BLaER1 (cell line): ENCODE data around the gene GAP43.

ENCODE experiments used
- H3K27ac ChIP-seq: shearing (Covaris generic); formaldehyde crosslinking; 2 replicates; pipeline ENCODE4 v1.8.1; 2022
- H3K27me3 ChIP-seq: shearing (Covaris generic); formaldehyde crosslinking; 2 replicates; pipeline ENCODE4 v1.8.1; 2022
- H3K36me3 ChIP-seq: shearing (Covaris generic); formaldehyde crosslinking; 2 replicates; pipeline ENCODE4 v1.8.1; 2022
- H3K4me1 ChIP-seq: shearing (Covaris generic); formaldehyde crosslinking; 2 replicates; pipeline ENCODE4 v1.8.1; 2022
- H3K4me2 ChIP-seq: shearing (Covaris generic); formaldehyde crosslinking; 2 replicates; pipeline ENCODE4 v1.8.1; 2022
- H3K4me3 ChIP-seq: shearing (Covaris generic); formaldehyde crosslinking; 2 replicates; pipeline ENCODE4 v1.8.1; 2022
- H3K9ac ChIP-seq: shearing (Covaris generic); formaldehyde crosslinking; 2 replicates; pipeline ENCODE4 v1.8.1; 2022
- H3K9me3 ChIP-seq: shearing (Covaris generic); formaldehyde crosslinking; 2 replicates; pipeline ENCODE4 v1.8.1; 2022
- H4K20me1 ChIP-seq: shearing (Covaris generic); formaldehyde crosslinking; 2 replicates; pipeline ENCODE4 v1.8.1; 2022
- Cebpa-rat ChIP-seq: shearing (Covaris generic); IDR thresholded peaks from 2 replicates; pipeline ENCODE4 v1.8.1; 2022

GAP43 gene

GRCh38 chr3:115646027-115646690 is 22.8 kb downstream of the GAP43 start:
- Histone ChIP-seq H3K27ac (no peak overlapping the region), H3K27me3 (no peaks in the 10 kb centered on the region), H3K4me3 (no peak overlapping the region), H3K4me1 (no peaks in the 10 kb centered on the region), H4K20me1 (no peaks in the 10 kb centered on the region), H3K36me3 (no peaks in the 10 kb centered on the region), H3K9me3 (no peaks in the 10 kb centered on the region), H3K4me2 (no peak overlapping the region), H3K9ac (no peak overlapping the region)
- TF ChIP-seq Cebpa-rat = no peak

- Histone ChIP-seq H3K4me3 (no peak overlapping the region), H3K9me3 (no peaks in the 10 kb centered on the region), H3K27ac (no peak overlapping the region), H3K4me1 (no peaks in the 10 kb centered on the region), H3K4me2 (no peak overlapping the region), H4K20me1 (no peaks in the 10 kb centered on the region), H3K36me3 (no peaks in the 10 kb centered on the region), H3K9ac (no peak overlapping the region), H3K27me3 (no peaks in the 10 kb centered on the region)
- TF ChIP-seq Cebpa-rat = no peak
Observed at GRCh38 chr3:115648559-115648958, 25.2 kb downstream of the GAP43 start.

GRCh38 chr3:115651087-115651486 is 27.8 kb downstream of the GAP43 start:
- H3K27me3 ChIP-seq = no peaks in the 10 kb centered on the region
- no peak for TF ChIP-seq Cebpa-rat
- H3K9ac ChIP-seq = no peak overlapping the region
- H3K4me2 ChIP-seq = no peak overlapping the region
- no peaks in the 10 kb centered on the region for H3K36me3 ChIP-seq
- H3K4me1 ChIP-seq = no peaks in the 10 kb centered on the region
- no peaks in the 10 kb centered on the region for H3K9me3 ChIP-seq
- no peak overlapping the region for H3K27ac ChIP-seq
- H4K20me1 ChIP-seq = no peaks in the 10 kb centered on the region
- H3K4me3 ChIP-seq = no peak overlapping the region

GRCh38 chr3:115651599-115651998 is 28.3 kb downstream of the GAP43 start:
- Histone ChIP-seq H4K20me1 (no peaks in the 10 kb centered on the region), H3K9me3 (no peaks in the 10 kb centered on the region), H3K9ac (no peak overlapping the region), H3K36me3 (no peaks in the 10 kb centered on the region), H3K4me3 (no peak overlapping the region), H3K4me2 (no peak overlapping the region), H3K27ac (no peak overlapping the region), H3K27me3 (no peaks in the 10 kb centered on the region), H3K4me1 (peaks cover 3% of the 10 kb centered on the region; the same call in 1 of the 2 replicates)
- TF ChIP-seq Cebpa-rat = no peak

- no peak for TF ChIP-seq Cebpa-rat
- Histone ChIP-seq H3K27me3 (no peaks in the 10 kb centered on the region), H3K27ac (no peak overlapping the region), H3K9ac (no peak overlapping the region), H3K9me3 (no peaks in the 10 kb centered on the region), H3K36me3 (no peaks in the 10 kb centered on the region), H3K4me2 (no peak overlapping the region), H3K4me3 (no peak overlapping the region), H4K20me1 (no peaks in the 10 kb centered on the region), H3K4me1 (peaks cover 14% of the 10 kb centered on the region)
Observed at GRCh38 chr3:115652738-115653137, 29.4 kb downstream of the GAP43 start.

- H4K20me1 ChIP-seq = no peaks in the 10 kb centered on the region
- peaks cover 38% of the 10 kb centered on the region for H3K4me1 ChIP-seq
- no peak overlapping the region for H3K4me2 ChIP-seq
- H3K27ac ChIP-seq = no peak overlapping the region
- no peaks in the 10 kb centered on the region for H3K27me3 ChIP-seq
- H3K4me3 ChIP-seq = no peak overlapping the region
- H3K36me3 ChIP-seq = no peaks in the 10 kb centered on the region
- no peak overlapping the region for H3K9ac ChIP-seq
- no peak for TF ChIP-seq Cebpa-rat
- H3K9me3 ChIP-seq = no peaks in the 10 kb centered on the region
Observed at GRCh38 chr3:115655761-115656282, 32.5 kb downstream of the GAP43 start.

- Histone ChIP-seq H3K36me3 (no peaks in the 10 kb centered on the region), H3K4me2 (peak overlapping the region; percentile 89), H3K9me3 (no peaks in the 10 kb centered on the region), H4K20me1 (no peaks in the 10 kb centered on the region), H3K4me1 (peaks cover 52% of the 10 kb centered on the region), H3K27ac (peak overlapping the region; percentile 94), H3K9ac (no peak overlapping the region; the same call in 1 of the 2 replicates), H3K27me3 (no peaks in the 10 kb centered on the region), H3K4me3 (no peak overlapping the region)
- TF ChIP-seq Cebpa-rat = no peak
Observed at GRCh38 chr3:115657168-115657567, 33.9 kb downstream of the GAP43 start.

- Histone ChIP-seq H3K4me1 (peaks cover 52% of the 10 kb centered on the region), H3K9me3 (no peaks in the 10 kb centered on the region), H3K27me3 (no peaks in the 10 kb centered on the region), H3K9ac (peak overlapping the region; percentile 89), H3K4me3 (peak overlapping the region; percentile 69), H3K4me2 (peak overlapping the region; percentile 89), H3K27ac (peak overlapping the region; percentile 94), H3K36me3 (no peaks in the 10 kb centered on the region), H4K20me1 (no peaks in the 10 kb centered on the region)
- no peak for TF ChIP-seq Cebpa-rat
Observed at GRCh38 chr3:115658032-115658336, 34.7 kb downstream of the GAP43 start.

- H3K4me2 ChIP-seq = peak overlapping the region; percentile 89
- peak overlapping the region; percentile 94 for H3K27ac ChIP-seq
- H3K9ac ChIP-seq = peak overlapping the region; percentile 89
- peak overlapping the region; percentile 69 for H3K4me3 ChIP-seq
- TF ChIP-seq Cebpa-rat = no peak
- no peaks in the 10 kb centered on the region for H3K36me3 ChIP-seq
- H3K4me1 ChIP-seq = peaks cover 52% of the 10 kb centered on the region
- H3K9me3 ChIP-seq = no peaks in the 10 kb centered on the region
- no peaks in the 10 kb centered on the region for H3K27me3 ChIP-seq
- H4K20me1 ChIP-seq = no peaks in the 10 kb centered on the region
Observed at GRCh38 chr3:115658337-115659181, 35.2 kb downstream of the GAP43 start.
